Stimulated activated naive CD4-positive, alpha-beta T cell (primary cell): ENCODE measurements around the gene PLCB1.

ENCODE experiments used
- DNase-seq, 6 experiments: peaks; one replicate each; lab custom pipeline; 2025; lab: John Stamatoyannopoulos, UW

PLCB1 gene

GRCh38 chr20:8507231-8507630, 375.2 kb downstream of the PLCB1 start:
- DNase-seq, result no peak

- no peak for DNase-seq
Measured at GRCh38 chr20:8509809-8510208, 377.7 kb downstream of the PLCB1 start.

GRCh38 chr20:8510808-8511207, 378.7 kb downstream of the PLCB1 start:
- DNase-seq, result no peak

- DNase-seq, result no peak
Measured at GRCh38 chr20:8512003-8512402, 379.9 kb downstream of the PLCB1 start.

GRCh38 chr20:8515810-8516435, 383.9 kb downstream of the PLCB1 start:
- DNase-seq, result no peak

GRCh38 chr20:8518878-8519277, 386.8 kb downstream of the PLCB1 start:
- no peak for DNase-seq

- no peak for DNase-seq
Measured at GRCh38 chr20:8519887-8520286, 387.8 kb downstream of the PLCB1 start.

GRCh38 chr20:8522168-8522567, 390.1 kb downstream of the PLCB1 start:
- no peak for DNase-seq

GRCh38 chr20:8523684-8524083, 391.6 kb downstream of the PLCB1 start:
- DNase-seq, result no peak

- DNase-seq, result no peak
Measured at GRCh38 chr20:8524101-8525016, 392.3 kb downstream of the PLCB1 start.

GRCh38 chr20:8525017-8525343, 392.9 kb downstream of the PLCB1 start:
- no peak for DNase-seq

GRCh38 chr20:8526610-8527009, 394.5 kb downstream of the PLCB1 start:
- no peak for DNase-seq

GRCh38 chr20:8527998-8528723, 396.1 kb downstream of the PLCB1 start:
- DNase-seq, result no peak

- DNase-seq, result no peak
Measured at GRCh38 chr20:8530022-8530421, 398.0 kb downstream of the PLCB1 start.

GRCh38 chr20:8532169-8532568, 400.1 kb downstream of the PLCB1 start:
- DNase-seq, result no peak

- DNase-seq, result no peak
Measured at GRCh38 chr20:8534368-8535160, 402.5 kb downstream of the PLCB1 start.

- DNase-seq, result no peak
Measured at GRCh38 chr20:8535403-8536261, 403.6 kb downstream of the PLCB1 start.

- no peak for DNase-seq
Measured at GRCh38 chr20:8536262-8536618, 404.2 kb downstream of the PLCB1 start.

GRCh38 chr20:8540466-8540865, 408.4 kb downstream of the PLCB1 start:
- DNase-seq, result no peak

- DNase-seq, result no peak
Measured at GRCh38 chr20:8542110-8542486, 410.0 kb downstream of the PLCB1 start.

GRCh38 chr20:8545212-8545611, 413.1 kb downstream of the PLCB1 start:
- no peak for DNase-seq
